RWPE1 (cell line): ENCODE data around the gene ETV4.
A peak's percentile ranks its signal among the peaks of the same experiment; 100 is the strongest.

Experiments
- CTCF ChIA-PET: fragments of 350-600 bp; sonication (Branson Sonifier 250); formaldehyde crosslinking; extraction: SDS; loops from one replicate; lab custom pipeline; 2021; lab: Yijun Ruan, JAX
- POLR2A ChIA-PET: fragments of 400-600 bp; formaldehyde crosslinking; extraction: SDS; loops from one replicate; lab custom pipeline; 2020; ENCODE audit warnings: antibody characterized with exemption; ENCODE audit not compliant: low non-redundant PET; lab: Yijun Ruan, JAX
- DNase-seq: peaks from one replicate; pipeline ENCODE4 v3.0.0; 2012; ENCODE audit warnings: low spot score
- H3K27ac ChIP-seq: fragments of 450-650 bp; 2 replicates; pipeline ENCODE4 v1.5.1; 2017
- CTCF ChIP-seq: fragments of 450-650 bp; conservative IDR thresholded peaks from 2 replicates; pipeline ENCODE4 v1.5.1; 2017; ENCODE audit warnings: low read depth, mild to moderate bottlenecking

The ETV4 gene

DNA sequence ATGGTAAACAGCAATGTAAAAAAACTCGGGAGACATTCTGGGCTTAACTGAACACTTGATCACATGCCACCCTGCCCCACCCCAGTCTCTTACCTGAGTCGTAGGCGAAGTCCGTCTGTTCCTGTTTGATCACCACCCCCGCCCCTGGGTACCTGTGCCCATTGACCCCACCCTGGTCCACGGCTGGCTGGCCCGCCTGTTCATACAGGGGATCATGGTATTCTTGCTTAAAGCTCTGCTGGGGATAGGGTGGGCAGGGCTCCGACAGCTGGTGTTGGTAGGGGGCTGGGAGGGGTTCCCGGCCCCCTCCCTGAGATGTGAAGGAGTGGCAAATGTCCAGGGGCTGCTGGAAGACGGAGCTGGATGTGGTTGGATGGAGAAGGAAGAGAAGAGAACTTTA, 13.6 kb downstream of the ETV4 start:
- ChIA-PET CTCF (no interaction called here), POLR2A (no interaction called here)

DNA sequence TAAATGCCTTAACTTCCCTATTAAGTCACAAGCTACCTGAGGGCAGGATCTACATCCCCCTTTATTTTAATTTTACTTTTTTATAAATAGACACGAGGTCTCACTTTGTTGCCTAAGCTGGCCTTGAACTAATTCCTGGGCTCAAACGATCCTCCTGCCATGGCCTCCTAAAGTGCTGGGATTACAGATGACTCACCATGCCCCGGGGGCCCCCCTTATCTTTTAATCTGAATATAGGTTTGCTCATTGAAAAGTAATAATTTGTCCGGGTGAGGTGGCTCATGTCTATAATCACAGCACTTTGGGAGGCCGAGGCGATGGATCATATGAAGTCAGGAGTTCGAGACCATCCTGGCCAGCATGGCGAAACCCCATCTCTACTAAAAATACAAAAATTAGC, 14.2 kb downstream of the ETV4 start:
- no peak for DNase-seq
- POLR2A ChIA-PET, result no interaction called here
- CTCF ChIA-PET, result no interaction called here
- TF ChIP-seq CTCF, result no peak
- no peak overlapping the region for H3K27ac ChIP-seq

More for the DNA sequence above, 13.6 kb downstream of the ETV4 start:
- DNase-seq, result no peak
- H3K27ac ChIP-seq, result no peak overlapping the region
- TF ChIP-seq CTCF, result no peak

GRCh38 chr17:43531082-43531378, 15.1 kb downstream of the ETV4 start:
- POLR2A ChIA-PET, result no interaction called here
- CTCF ChIA-PET, result interaction anchor here (0.6 kb wide), 1 partner anchor 312 kb away, joined by 3 read pairs; no protein-coding TSS in a partner anchor
- H3K27ac ChIP-seq, result peak overlapping the region; percentile 87
- no peak for TF ChIP-seq CTCF
- DNase-seq, result no peak

GRCh38 chr17:43530288-43531081, 15.7 kb downstream of the ETV4 start:
- peak; percentile 46 for DNase-seq
- TF ChIP-seq CTCF, result no peak
- ChIA-PET CTCF (interaction anchor here (0.6 kb wide), 1 partner anchor 313 kb away, joined by 3 read pairs; no protein-coding TSS in a partner anchor), POLR2A (no interaction called here)
- H3K27ac ChIP-seq, result peak overlapping the region; percentile 87

DNA sequence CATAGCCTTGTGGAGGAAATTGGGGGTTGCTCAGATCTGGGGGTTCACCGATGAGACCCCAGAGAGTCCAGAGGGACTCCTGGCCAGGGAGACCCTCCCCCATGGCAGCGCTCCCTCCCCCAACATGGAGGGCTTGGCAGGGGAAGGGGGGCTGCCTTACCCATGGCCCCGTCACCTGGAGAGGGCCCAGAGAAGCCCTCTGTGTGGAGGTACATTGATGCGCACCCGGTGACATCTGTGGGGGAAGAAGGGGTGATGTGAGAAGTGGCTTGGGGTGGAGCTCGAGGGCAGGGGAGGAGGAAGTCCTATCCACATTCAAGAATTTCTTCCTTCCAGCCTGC, 16.2 kb downstream of the ETV4 start:
- CTCF ChIA-PET, result interaction anchor here (0.5 kb wide), 1 partner anchor 1286 kb away, joined by 3 read pairs; no protein-coding TSS in a partner anchor
- H3K27ac ChIP-seq, result peak overlapping the region; percentile 87
- POLR2A ChIA-PET, result no interaction called here
- no peak for TF ChIP-seq CTCF
- no peak for DNase-seq

- no peak for DNase-seq
- TF ChIP-seq CTCF, result no peak
- peak overlapping the region; percentile 87 for H3K27ac ChIP-seq
- CTCF ChIA-PET, result interaction anchor here (0.5 kb wide), 1 partner anchor 1286 kb away, joined by 3 read pairs; no protein-coding TSS in a partner anchor
- POLR2A ChIA-PET, result no interaction called here
Observed at GRCh38 chr17:43528988-43529814, 16.9 kb downstream of the ETV4 start.
